Mucosa of stomach (tissue), 1 donor: Measurements from ENCODE around the gene OASL.

Experiments used
- H3K27me3 ChIP-seq: one replicate; pipeline ENCODE4 v1.7.0; 2013; ENCODE audit warnings: mild to moderate bottlenecking, low read length; ENCODE audit not compliant: control insufficient read depth, insufficient read depth
- H3K36me3 ChIP-seq: one replicate; pipeline ENCODE4 v1.7.0; 2013; ENCODE audit warnings: low read length; ENCODE audit not compliant: control insufficient read depth, insufficient read depth
- H3K4me1 ChIP-seq: one replicate; pipeline ENCODE4 v1.7.0; 2013; ENCODE audit warnings: mild to moderate bottlenecking, low read length; ENCODE audit not compliant: control insufficient read depth, insufficient read depth
- H3K4me3 ChIP-seq: one replicate; pipeline ENCODE4 v1.7.0; 2013; ENCODE audit warnings: low read length
- H3K9ac ChIP-seq: one replicate; pipeline ENCODE4 v1.7.0; 2013; ENCODE audit warnings: mild to moderate bottlenecking, low read length, moderate library complexity
- H3K9me3 ChIP-seq: one replicate; pipeline ENCODE4 v1.7.0; 2013; ENCODE audit warnings: mild to moderate bottlenecking, low read length, moderate library complexity; ENCODE audit not compliant: control insufficient read depth
- donor health status: Pancreatic carcinoma.

The OASL gene

GRCh38 chr12:120979220-120979861, 59.7 kb downstream of the OASL start:
- peaks cover 33% of the 10 kb centered on the region for H3K4me1 ChIP-seq
- no peaks in the 10 kb centered on the region for H3K36me3 ChIP-seq
- no peaks in the 10 kb centered on the region for H3K9me3 ChIP-seq
- H3K27me3 ChIP-seq, result no peaks in the 10 kb centered on the region
- H3K9ac ChIP-seq, result peak overlapping the region; percentile 83
- peak overlapping the region; percentile 75 for H3K4me3 ChIP-seq

GRCh38 chr12:120978296-120979219, 60.5 kb downstream of the OASL start, which contains the start of gene HNF1A:
Gene HNF1A, plus strand, starts transcription at chr12:120978543. Its CDS starts 226 bp downstream, at chr12:120978769.
- H3K4me3 ChIP-seq, result peak within 1 kb of the TSS; percentile 75
- no peaks in the 10 kb centered on the region for H3K9me3 ChIP-seq
- peak within 1 kb of the TSS; percentile 83 for H3K9ac ChIP-seq
- no peaks in the 10 kb centered on the region for H3K36me3 ChIP-seq
- no peaks in the 10 kb centered on the region for H3K27me3 ChIP-seq
- H3K4me1 ChIP-seq, result peaks cover 30% of the 10 kb centered on the region

- H3K27me3 ChIP-seq, result no peaks in the 10 kb centered on the region
- H3K9me3 ChIP-seq, result no peaks in the 10 kb centered on the region
- no peaks in the 10 kb centered on the region for H3K36me3 ChIP-seq
- peak overlapping the region; percentile 83 for H3K9ac ChIP-seq
- peaks cover 31% of the 10 kb centered on the region for H3K4me1 ChIP-seq
- H3K4me3 ChIP-seq, result peak overlapping the region; percentile 75
Measured at GRCh38 chr12:120977531-120978295, 61.3 kb downstream of the OASL start.

- Histone ChIP-seq H3K4me3 (no peak overlapping the region), H3K27me3 (no peaks in the 10 kb centered on the region), H3K9ac (no peak overlapping the region), H3K36me3 (peaks cover 4% of the 10 kb centered on the region), H3K9me3 (no peaks in the 10 kb centered on the region), H3K4me1 (peaks cover 30% of the 10 kb centered on the region)
Measured at GRCh38 chr12:120972870-120973543, 66.0 kb downstream of the OASL start.

- no peak overlapping the region for H3K9ac ChIP-seq
- H3K27me3 ChIP-seq, result no peaks in the 10 kb centered on the region
- peaks cover 4% of the 10 kb centered on the region for H3K36me3 ChIP-seq
- H3K4me1 ChIP-seq, result peaks cover 26% of the 10 kb centered on the region
- no peak overlapping the region for H3K4me3 ChIP-seq
- H3K9me3 ChIP-seq, result no peaks in the 10 kb centered on the region
Measured at GRCh38 chr12:120971299-120972180, 67.5 kb downstream of the OASL start.

GRCh38 chr12:120970310-120970709, 68.7 kb downstream of the OASL start:
- Histone ChIP-seq H3K27me3 (no peaks in the 10 kb centered on the region), H3K4me1 (peaks cover 38% of the 10 kb centered on the region), H3K4me3 (no peak overlapping the region), H3K9me3 (no peaks in the 10 kb centered on the region), H3K9ac (no peak overlapping the region), H3K36me3 (peaks cover 4% of the 10 kb centered on the region)
